GM23338 (cell line): ENCODE data around the gene FAM118B. TPM values are rescaled to one million over a fixed set of nuclear protein-coding genes. Genes with fewer than 3 reads are reported as not detected.

ENCODE experiments used
- ATAC-seq: fragments of 200-7000 bp; cut with Tn5 transposase; 3 replicates; pipeline ENCODE4 v1.9.1; 2020
- DNase-seq: peaks from one replicate; pipeline ENCODE4 v3.0.0-alpha.2; 2015; ENCODE audit warnings: low spot score
- H2AFZ ChIP-seq: fragments of 200-600 bp; sonication (generic); 2 replicates; pipeline ENCODE4 v1.8.0; 2016; ENCODE audit warnings: antibody characterized with exemption, mild to moderate bottlenecking, moderate library complexity
- H3F3A ChIP-seq: fragments of 200-600 bp; sonication (generic); replicated peaks from 2 replicates; pipeline ENCODE4 v1.8.0; 2017; ENCODE audit warnings: antibody characterized with exemption, mixed run types, low read depth
- H3K27ac ChIP-seq: fragments of 200-600 bp; sonication (generic); 2 replicates; pipeline ENCODE4 v1.6.1; 2016; ENCODE audit warnings: low read depth
- H3K27me3 ChIP-seq: fragments of 200-600 bp; sonication (generic); 2 replicates; pipeline ENCODE4 v1.8.0; 2016; ENCODE audit warnings: mild to moderate bottlenecking, mixed run types, moderate library complexity; ENCODE audit not compliant: insufficient read depth
- H3K36me3 ChIP-seq: fragments of 200-600 bp; sonication (generic); 2 replicates; pipeline ENCODE4 v1.8.0; 2016; ENCODE audit warnings: mild to moderate bottlenecking; ENCODE audit not compliant: insufficient read depth
- H3K4me1 ChIP-seq: fragments of 200-600 bp; sonication (generic); 2 replicates; pipeline ENCODE4 v1.8.0; 2016; ENCODE audit warnings: mild to moderate bottlenecking, moderate library complexity; ENCODE audit not compliant: insufficient read depth
- H3K4me2 ChIP-seq: fragments of 200-600 bp; sonication (generic); 2 replicates; pipeline ENCODE4 v1.7.1; 2017; ENCODE audit warnings: mixed run types
- H3K4me3 ChIP-seq: fragments of 200-600 bp; sonication (generic); 2 replicates; pipeline ENCODE4 v1.6.1; 2016; ENCODE audit warnings: mixed run types
- H3K79me2 ChIP-seq: fragments of 200-600 bp; sonication (generic); replicated peaks from 2 replicates; pipeline ENCODE4 v1.8.0; 2017; ENCODE audit warnings: mild to moderate bottlenecking; ENCODE audit not compliant: insufficient read depth
- H3K9me2 ChIP-seq: fragments of 200-600 bp; sonication (generic); 2 replicates; pipeline ENCODE4 v1.8.0; 2017; ENCODE audit not compliant: insufficient read depth
- H4K20me1 ChIP-seq: fragments of 200-600 bp; sonication (generic); replicated peaks from 2 replicates; pipeline ENCODE4 v1.8.0; 2017; ENCODE audit warnings: mild to moderate bottlenecking; ENCODE audit not compliant: insufficient read depth
- H3K27ac Mint-ChIP-seq: 2 replicates; pipeline ENCODE4 v1.8.0; 2020; ENCODE audit warnings: inconsistent platforms, mild to moderate bottlenecking, moderate library complexity, mixed read lengths
- H3K27me3 Mint-ChIP-seq: 3 replicates; pipeline ENCODE4 v1.8.0; 2022; ENCODE audit warnings: low read depth, mild to moderate bottlenecking, moderate library complexity, mixed read lengths, inconsistent platforms; ENCODE audit not compliant: insufficient read depth, poor library complexity
- H3K36me3 Mint-ChIP-seq: 3 replicates; pipeline ENCODE4 v1.8.0; 2021; ENCODE audit warnings: low read depth, mild to moderate bottlenecking, inconsistent platforms, moderate library complexity, mixed read lengths
- H3K4me1 Mint-ChIP-seq: 3 replicates; pipeline ENCODE4 v1.8.0; 2020; ENCODE audit warnings: mild to moderate bottlenecking, inconsistent platforms, mixed read lengths
- H3K4me3 Mint-ChIP-seq: 3 replicates; pipeline ENCODE4 v1.8.0; 2021; ENCODE audit warnings: moderate library complexity, mild to moderate bottlenecking, inconsistent platforms, mixed read lengths
- H3K9me3 Mint-ChIP-seq: 3 replicates; pipeline ENCODE4 v1.8.0; 2020; ENCODE audit warnings: moderate library complexity, mild to moderate bottlenecking, inconsistent platforms, mixed read lengths
- CREB1 ChIP-seq: fragments of 250-450 bp; sonication (Bioruptor Pico); IDR thresholded peaks from 2 replicates; pipeline ENCODE4 v1.5.0; 2020; ENCODE audit warnings: low read depth, mild to moderate bottlenecking, moderate library complexity
- EZH2phosphoT487 ChIP-seq: fragments of 200-600 bp; sonication (generic); IDR thresholded peaks from one replicate; pipeline ENCODE4 v1.8.1; 2018; ENCODE audit warnings: antibody characterized with exemption; ENCODE audit not compliant: unreplicated experiment
- JUNB ChIP-seq: IDR thresholded peaks from one replicate; pipeline ENCODE4 v1.6.1; 2016; ENCODE audit warnings: antibody characterized with exemption; ENCODE audit not compliant: unreplicated experiment
- NANOG ChIP-seq: IDR thresholded peaks from 2 replicates; pipeline ENCODE4 v1.6.1; 2016; ENCODE audit warnings: antibody characterized with exemption, borderline replicate concordance
- POLR2AphosphoS5 ChIP-seq: IDR thresholded peaks from 2 replicates; pipeline ENCODE4 v1.6.1; 2016; ENCODE audit warnings: antibody characterized with exemption, low read depth
- ZNF331 ChIP-seq: fragments of 250-450 bp; sonication (Bioruptor Pico); IDR thresholded peaks from 2 replicates; pipeline ENCODE4 v1.5.0; 2020; ENCODE audit warnings: low read depth, mild to moderate bottlenecking, moderate library complexity
- polyA plus RNA-seq: library from polyadenylated mRNA; unstranded; fragments of >200 nt; fragmentation: Nextera tagmentation; extraction: Ambion mirVana; gene quantifications from 2 replicates; pipeline ENCODE4 v1.2.1, GENCODE V29; 2016
- total RNA-seq: library from RNA; depleted of rRNA; stranded (reverse); fragments of >200 nt; shearing (Covaris generic); gene quantifications from 2 replicates; pipeline ENCODE4 v1.2.3, GENCODE V29; 2014
- TF ChIP-seq, protein P1 (sequence below), 2 experiments: fragments of 200-600 bp in 1 of 2; sonication (generic) in 1 of 2; conservative IDR thresholded peaks; 2 replicates each; pipeline versions ENCODE4 v1.5.1 to v1.6.1; 2016 to 2017; ENCODE audit warnings: antibody characterized with exemption in 2 of 2, low read depth in 2 of 2, mild to moderate bottlenecking in 2 of 2, moderate library complexity in 1 of 2
- TF ChIP-seq, protein P2 (sequence below): fragments of 250-450 bp; sonication (Bioruptor Pico); IDR thresholded peaks from 2 replicates; pipeline ENCODE4 v1.5.0; 2020; ENCODE audit warnings: mild to moderate bottlenecking, moderate library complexity

Gene FAM118B
- total and polyA plus RNA-seq, 2 experiments from 2014 or later: 33.7 to 43.4 TPM

DNA sequence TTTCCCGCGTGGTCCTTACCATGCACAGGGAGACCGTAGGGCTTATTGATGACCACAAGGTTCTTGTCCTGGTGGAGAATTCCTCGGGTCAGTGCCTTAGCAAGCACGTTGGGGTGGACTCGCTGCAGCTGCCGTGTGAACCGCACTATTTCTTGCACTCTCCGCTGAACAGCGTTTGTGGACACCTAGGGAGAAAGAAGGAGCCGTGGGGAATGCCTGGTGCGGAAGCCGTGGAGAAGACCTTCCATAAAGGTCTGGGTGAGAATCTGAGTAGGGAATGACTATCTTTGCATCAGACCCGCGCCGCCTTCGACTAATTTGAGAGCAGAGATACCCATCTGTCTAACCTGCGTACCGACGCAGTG, 729 bp upstream of the FAM118B start (continued):
- TF ChIP-seq, protein P1, sequence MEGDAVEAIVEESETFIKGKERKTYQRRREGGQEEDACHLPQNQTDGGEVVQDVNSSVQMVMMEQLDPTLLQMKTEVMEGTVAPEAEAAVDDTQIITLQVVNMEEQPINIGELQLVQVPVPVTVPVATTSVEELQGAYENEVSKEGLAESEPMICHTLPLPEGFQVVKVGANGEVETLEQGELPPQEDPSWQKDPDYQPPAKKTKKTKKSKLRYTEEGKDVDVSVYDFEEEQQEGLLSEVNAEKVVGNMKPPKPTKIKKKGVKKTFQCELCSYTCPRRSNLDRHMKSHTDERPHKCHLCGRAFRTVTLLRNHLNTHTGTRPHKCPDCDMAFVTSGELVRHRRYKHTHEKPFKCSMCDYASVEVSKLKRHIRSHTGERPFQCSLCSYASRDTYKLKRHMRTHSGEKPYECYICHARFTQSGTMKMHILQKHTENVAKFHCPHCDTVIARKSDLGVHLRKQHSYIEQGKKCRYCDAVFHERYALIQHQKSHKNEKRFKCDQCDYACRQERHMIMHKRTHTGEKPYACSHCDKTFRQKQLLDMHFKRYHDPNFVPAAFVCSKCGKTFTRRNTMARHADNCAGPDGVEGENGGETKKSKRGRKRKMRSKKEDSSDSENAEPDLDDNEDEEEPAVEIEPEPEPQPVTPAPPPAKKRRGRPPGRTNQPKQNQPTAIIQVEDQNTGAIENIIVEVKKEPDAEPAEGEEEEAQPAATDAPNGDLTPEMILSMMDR (conservative IDR thresholded peaks at IDR 0.05; ENCODE audit: low read depth in 2 of 2): no peak
- TF ChIP-seq, protein P2, sequence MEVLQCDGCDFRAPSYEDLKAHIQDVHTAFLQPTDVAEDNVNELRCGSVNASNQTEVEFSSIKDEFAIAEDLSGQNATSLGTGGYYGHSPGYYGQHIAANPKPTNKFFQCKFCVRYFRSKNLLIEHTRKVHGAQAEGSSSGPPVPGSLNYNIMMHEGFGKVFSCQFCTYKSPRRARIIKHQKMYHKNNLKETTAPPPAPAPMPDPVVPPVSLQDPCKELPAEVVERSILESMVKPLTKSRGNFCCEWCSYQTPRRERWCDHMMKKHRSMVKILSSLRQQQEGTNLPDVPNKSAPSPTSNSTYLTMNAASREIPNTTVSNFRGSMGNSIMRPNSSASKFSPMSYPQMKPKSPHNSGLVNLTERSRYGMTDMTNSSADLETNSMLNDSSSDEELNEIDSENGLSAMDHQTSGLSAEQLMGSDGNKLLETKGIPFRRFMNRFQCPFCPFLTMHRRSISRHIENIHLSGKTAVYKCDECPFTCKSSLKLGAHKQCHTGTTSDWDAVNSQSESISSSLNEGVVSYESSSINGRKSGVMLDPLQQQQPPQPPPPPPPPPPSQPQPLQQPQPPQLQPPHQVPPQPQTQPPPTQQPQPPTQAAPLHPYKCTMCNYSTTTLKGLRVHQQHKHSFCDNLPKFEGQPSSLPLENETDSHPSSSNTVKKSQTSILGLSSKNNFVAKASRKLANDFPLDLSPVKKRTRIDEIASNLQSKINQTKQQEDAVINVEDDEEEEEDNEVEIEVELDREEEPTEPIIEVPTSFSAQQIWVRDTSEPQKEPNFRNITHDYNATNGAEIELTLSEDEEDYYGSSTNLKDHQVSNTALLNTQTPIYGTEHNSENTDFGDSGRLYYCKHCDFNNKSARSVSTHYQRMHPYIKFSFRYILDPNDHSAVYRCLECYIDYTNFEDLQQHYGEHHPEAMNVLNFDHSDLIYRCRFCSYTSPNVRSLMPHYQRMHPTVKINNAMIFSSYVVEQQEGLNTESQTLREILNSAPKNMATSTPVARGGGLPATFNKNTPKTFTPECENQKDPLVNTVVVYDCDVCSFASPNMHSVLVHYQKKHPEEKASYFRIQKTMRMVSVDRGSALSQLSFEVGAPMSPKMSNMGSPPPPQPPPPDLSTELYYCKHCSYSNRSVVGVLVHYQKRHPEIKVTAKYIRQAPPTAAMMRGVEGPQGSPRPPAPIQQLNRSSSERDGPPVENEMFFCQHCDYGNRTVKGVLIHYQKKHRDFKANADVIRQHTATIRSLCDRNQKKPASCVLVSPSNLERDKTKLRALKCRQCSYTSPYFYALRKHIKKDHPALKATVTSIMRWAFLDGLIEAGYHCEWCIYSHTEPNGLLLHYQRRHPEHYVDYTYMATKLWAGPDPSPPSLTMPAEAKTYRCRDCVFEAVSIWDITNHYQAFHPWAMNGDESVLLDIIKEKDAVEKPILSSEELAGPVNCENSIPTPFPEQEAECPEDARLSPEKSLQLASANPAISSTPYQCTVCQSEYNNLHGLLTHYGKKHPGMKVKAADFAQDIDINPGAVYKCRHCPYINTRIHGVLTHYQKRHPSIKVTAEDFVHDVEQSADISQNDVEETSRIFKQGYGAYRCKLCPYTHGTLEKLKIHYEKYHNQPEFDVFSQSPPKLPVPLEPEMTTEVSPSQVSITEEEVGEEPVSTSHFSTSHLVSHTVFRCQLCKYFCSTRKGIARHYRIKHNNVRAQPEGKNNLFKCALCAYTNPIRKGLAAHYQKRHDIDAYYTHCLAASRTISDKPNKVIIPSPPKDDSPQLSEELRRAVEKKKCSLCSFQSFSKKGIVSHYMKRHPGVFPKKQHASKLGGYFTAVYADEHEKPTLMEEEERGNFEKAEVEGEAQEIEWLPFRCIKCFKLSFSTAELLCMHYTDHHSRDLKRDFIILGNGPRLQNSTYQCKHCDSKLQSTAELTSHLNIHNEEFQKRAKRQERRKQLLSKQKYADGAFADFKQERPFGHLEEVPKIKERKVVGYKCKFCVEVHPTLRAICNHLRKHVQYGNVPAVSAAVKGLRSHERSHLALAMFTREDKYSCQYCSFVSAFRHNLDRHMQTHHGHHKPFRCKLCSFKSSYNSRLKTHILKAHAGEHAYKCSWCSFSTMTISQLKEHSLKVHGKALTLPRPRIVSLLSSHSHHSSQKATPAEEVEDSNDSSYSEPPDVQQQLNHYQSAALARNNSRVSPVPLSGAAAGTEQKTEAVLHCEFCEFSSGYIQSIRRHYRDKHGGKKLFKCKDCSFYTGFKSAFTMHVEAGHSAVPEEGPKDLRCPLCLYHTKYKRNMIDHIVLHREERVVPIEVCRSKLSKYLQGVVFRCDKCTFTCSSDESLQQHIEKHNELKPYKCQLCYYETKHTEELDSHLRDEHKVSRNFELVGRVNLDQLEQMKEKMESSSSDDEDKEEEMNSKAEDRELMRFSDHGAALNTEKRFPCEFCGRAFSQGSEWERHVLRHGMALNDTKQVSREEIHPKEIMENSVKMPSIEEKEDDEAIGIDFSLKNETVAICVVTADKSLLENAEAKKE (CRISPR knock-in tag): no peak
- TF ChIP-seq EZH2phosphoT487: no peak

DNA sequence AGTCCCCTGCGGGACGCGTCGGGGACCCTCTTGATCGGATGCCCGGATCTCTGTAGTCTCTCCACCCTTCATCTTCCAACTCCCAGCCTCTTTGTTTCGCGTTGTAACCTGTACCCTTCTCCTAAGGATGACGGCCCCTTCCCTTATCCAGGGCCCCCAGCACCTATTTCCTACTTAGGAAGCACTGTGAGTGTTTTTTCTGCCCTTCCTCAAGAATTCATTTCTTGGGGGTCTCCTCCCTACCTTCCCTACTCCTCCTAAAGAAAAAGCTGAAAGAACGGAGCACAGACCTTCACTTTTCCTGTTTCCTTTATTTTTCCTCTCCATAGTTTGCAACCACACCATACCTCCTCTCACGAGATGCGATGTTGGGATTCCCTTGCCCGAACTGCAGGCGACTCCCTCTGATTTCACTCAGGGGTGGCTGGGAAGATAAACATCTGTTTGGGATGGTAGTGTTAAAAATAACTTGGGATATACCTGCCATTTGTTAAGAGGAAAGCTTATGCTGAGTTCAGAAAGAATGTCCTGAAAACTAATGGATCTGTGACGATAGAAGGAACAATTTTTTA, 593 bp downstream of the FAM118B start:
- Histone ChIP-seq H3K4me3 (peak overlapping the region; percentile 82), H4K20me1 (peaks cover 42% of the 10 kb centered on the region), H3K4me2 (peak overlapping the region; percentile 96), H3K4me1 (peaks cover 19% of the 10 kb centered on the region), H2AFZ (peak overlapping the region; percentile 83), H3F3A (no peaks in the 10 kb centered on the region; the same call in none of the 2 replicates), H3K9me2 (no peaks in the 10 kb centered on the region), H3K79me2 (peaks cover 74% of the 10 kb centered on the region), H3K27ac (0 out of 2 replicates have a peak overlapping the region, but pooled peaks have one; percentile 47), H3K36me3 (peaks cover 26% of the 10 kb centered on the region; the same call in 1 of the 2 replicates), H3K27me3 (no peaks in the 10 kb centered on the region)
- peaks cover 2% of the 10 kb centered on the region; the same call in 1 of the 3 replicates for H3K9me3 Mint-ChIP-seq
- H3K4me1 Mint-ChIP-seq: peaks cover 16% of the 10 kb centered on the region
- peak; percentile 27 for DNase-seq
- TF ChIP-seq CREB1 (no peak), ZNF331 (CRISPR knock-in tag) (no peak), POLR2AphosphoS5 (no peak), JUNB (no peak), NANOG (no peak)
- TF ChIP-seq, protein P1 (conservative IDR thresholded peaks at IDR 0.05; ENCODE audit: low read depth in 2 of 2): no peak
- peak overlapping the region; percentile 98 for H3K4me3 Mint-ChIP-seq
- ATAC-seq: no peak; the same call in 2 of the 3 replicates
- H3K27me3 Mint-ChIP-seq: peaks cover 8% of the 10 kb centered on the region
- H3K36me3 Mint-ChIP-seq: peaks cover 28% of the 10 kb centered on the region
- peak overlapping the region; percentile 95 for H3K27ac Mint-ChIP-seq
